Activated CD4-positive, alpha-beta memory T cell treated with anti-CD3 and anti-CD28 coated beads for 36 hours (primary cell): ENCODE measurements around the gene KRTAP3-2. TPM values are rescaled to one million over a fixed set of nuclear protein-coding genes. Genes with fewer than 3 reads are reported as not detected.

Source experiments
- CTCF ChIA-PET: fragments of 350-600 bp; sonication (Branson Sonifier 250); formaldehyde crosslinking; loops from one replicate; lab custom pipeline; 2021; ENCODE audit warnings: antibody characterized with exemption, inconsistent platforms; lab: Charles Lee
- POLR2A ChIA-PET: fragments of 350-600 bp; sonication (Branson Sonifier 250); formaldehyde crosslinking; loops from one replicate; lab custom pipeline; 2021; ENCODE audit warnings: antibody characterized with exemption; lab: Charles Lee
- DNase-seq: peaks from one replicate; pipeline ENCODE4 v3.0.0-alpha.2; 2020
- H3K27ac Mint-ChIP-seq: one replicate; pipeline ENCODE4 v1.8.0; 2021; ENCODE audit warnings: mixed read lengths
- H3K27me3 Mint-ChIP-seq: one replicate; pipeline ENCODE4 v1.8.0; 2021; ENCODE audit warnings: mixed read lengths
- H3K36me3 Mint-ChIP-seq: one replicate; pipeline ENCODE4 v1.8.0; 2021; ENCODE audit warnings: mixed read lengths
- H3K4me1 Mint-ChIP-seq: one replicate; pipeline ENCODE4 v1.8.0; 2021; ENCODE audit warnings: low read depth, mixed read lengths
- H3K4me3 Mint-ChIP-seq: one replicate; pipeline ENCODE4 v1.8.0; 2021; ENCODE audit warnings: mild to moderate bottlenecking, mixed read lengths
- H3K9me3 Mint-ChIP-seq: one replicate; pipeline ENCODE4 v1.8.0; 2021; ENCODE audit warnings: mixed read lengths
- intact Hi-C: fragments of 100-400 bp; cut with micrococcal nuclease; formaldehyde crosslinking; loops from one replicate; pipeline ENCODE4 v1.15.1; 2023
- total RNA-seq, 2 experiments: library from RNA; stranded (reverse); gene quantifications; one replicate each; pipeline ENCODE4 v1.2.3, GENCODE V29; 2021

The KRTAP3-2 gene
- total RNA-seq, 2 experiments from 2014 or later: not detected

DNA sequence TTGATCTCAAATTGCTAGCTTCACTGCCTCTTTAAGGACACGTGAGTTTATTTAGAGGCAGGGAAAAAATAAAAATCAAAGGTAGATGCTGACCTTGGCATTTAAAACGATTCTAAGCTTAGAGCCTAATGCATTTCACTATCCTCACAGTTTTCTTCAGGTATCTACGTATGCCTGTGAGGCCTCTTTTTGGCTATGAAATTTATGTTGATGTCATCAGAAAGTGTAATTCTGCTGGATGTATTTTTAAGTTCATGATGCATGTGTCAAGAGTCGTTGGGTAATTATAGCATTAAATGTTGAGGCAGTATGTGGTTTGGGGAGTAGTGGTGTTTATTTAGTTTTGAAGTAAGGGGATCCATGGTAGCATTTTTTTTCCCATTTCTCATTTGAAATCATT is 4.2 kb upstream of the KRTAP3-2 start:
- H3K27ac Mint-ChIP-seq: no peak overlapping the region
- intact Hi-C loops: no loop called here
- no peak for DNase-seq
- H3K27me3 Mint-ChIP-seq: peaks cover 4% of the 10 kb centered on the region
- no peaks in the 10 kb centered on the region for H3K36me3 Mint-ChIP-seq
- ChIA-PET CTCF (no interaction called here), POLR2A (no interaction called here)
- H3K4me1 Mint-ChIP-seq: no peaks in the 10 kb centered on the region
- no peak overlapping the region for H3K4me3 Mint-ChIP-seq
- no peaks in the 10 kb centered on the region for H3K9me3 Mint-ChIP-seq

DNA sequence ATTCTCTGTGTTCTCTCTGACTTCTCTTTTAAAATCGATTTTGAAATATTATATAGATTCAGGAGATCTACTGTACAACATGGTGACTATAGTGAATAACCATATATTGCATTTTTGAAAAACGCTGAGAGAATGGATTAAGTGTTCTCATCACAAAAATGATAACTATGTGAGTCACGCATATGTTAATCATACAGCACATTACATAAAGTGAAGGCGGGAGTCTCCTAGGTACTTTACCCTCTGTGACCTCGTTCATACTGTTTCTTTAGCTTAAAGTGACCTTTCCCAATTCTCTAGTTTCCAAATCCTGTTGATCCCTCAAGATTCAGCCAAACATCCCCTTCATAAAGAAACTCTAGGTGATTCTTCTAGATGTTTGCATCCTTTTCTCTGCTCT is 3.1 kb upstream of the KRTAP3-2 start:
- Mint-ChIP-seq H3K27me3 (peaks cover 4% of the 10 kb centered on the region), H3K4me3 (no peak overlapping the region)
- POLR2A ChIA-PET: no interaction called here

DNA sequence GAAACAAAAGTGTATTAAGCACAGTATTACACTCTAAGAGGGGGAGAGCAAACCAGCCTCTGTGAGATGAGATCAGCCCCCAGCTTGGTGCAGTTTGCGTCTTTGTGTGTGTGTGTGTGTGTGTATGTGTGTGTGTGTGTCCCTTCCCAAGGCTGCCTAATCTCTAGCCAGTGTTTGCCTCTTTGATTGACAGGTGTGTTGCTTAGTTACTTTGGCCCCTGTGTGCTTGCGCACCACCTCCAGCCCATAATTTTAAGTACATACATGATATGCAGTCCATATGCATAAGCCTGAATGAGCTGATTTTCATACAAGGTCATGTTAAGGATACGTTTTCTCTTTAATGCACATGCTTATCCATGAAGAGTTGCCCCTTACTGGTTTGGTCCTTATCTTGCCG is 2.1 kb upstream of the KRTAP3-2 start:
- intact Hi-C loops: no loop called here
- CTCF ChIA-PET: no interaction called here
- Mint-ChIP-seq H3K9me3 (no peaks in the 10 kb centered on the region), H3K27ac (no peak overlapping the region), H3K4me3 (no peak overlapping the region), H3K36me3 (no peaks in the 10 kb centered on the region), H3K4me1 (no peaks in the 10 kb centered on the region), H3K27me3 (peaks cover 12% of the 10 kb centered on the region)
- POLR2A ChIA-PET: no interaction called here
- no peak for DNase-seq

More for the DNA sequence above, 3.1 kb upstream of the KRTAP3-2 start:
- H3K4me1 Mint-ChIP-seq: no peaks in the 10 kb centered on the region
- intact Hi-C loops: no loop called here
- CTCF ChIA-PET: no interaction called here
- no peak overlapping the region for H3K27ac Mint-ChIP-seq
- H3K36me3 Mint-ChIP-seq: no peaks in the 10 kb centered on the region
- DNase-seq: no peak
- H3K9me3 Mint-ChIP-seq: no peaks in the 10 kb centered on the region

DNA sequence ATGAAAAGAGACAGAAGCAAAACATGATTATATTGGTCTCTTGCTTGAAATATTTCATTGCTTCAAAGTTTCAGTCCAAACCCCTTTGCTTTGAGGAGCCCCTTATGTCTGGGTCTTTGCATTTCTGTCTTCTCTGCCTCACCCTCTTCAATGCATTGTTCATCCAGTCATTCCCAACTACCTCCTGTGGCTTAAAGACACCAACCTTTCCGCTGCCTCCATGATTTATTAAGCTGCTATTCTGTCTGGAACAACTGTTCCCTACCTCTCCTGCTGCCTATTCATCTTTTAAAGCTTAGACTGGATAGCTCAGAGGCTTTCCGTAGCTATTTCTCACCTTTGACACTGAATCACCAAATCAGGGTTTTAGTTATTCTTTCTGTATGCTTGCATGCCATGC is 2.3 kb downstream of the KRTAP3-2 start:
- ChIA-PET CTCF (no interaction called here), POLR2A (no interaction called here)
- Mint-ChIP-seq H3K36me3 (no peaks in the 10 kb centered on the region), H3K9me3 (no peaks in the 10 kb centered on the region), H3K4me1 (no peaks in the 10 kb centered on the region), H3K4me3 (no peak overlapping the region), H3K27ac (no peak overlapping the region), H3K27me3 (peaks cover 32% of the 10 kb centered on the region)
- DNase-seq: no peak
- intact Hi-C loops: no loop called here

DNA sequence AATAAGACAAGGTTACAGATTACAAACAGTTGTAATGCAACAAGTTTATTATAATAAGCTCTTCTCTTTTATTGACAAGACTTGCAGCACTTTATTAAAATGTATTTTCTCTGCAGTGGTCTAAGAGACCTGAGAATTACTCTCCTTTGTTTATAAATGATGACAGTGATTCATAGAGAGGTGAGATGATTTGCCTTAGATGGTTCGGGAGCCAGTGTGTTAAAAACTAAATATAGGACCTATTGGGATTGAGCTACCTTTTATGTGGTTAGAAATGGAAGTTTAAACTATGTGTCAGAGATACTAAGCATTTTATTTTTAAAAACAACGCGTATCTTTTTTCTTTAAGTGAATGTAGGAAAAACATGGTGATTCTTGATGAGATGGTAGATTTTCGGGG is 2.9 kb downstream of the KRTAP3-2 start:
- DNase-seq: no peak
- H3K27me3 Mint-ChIP-seq: peaks cover 35% of the 10 kb centered on the region
- H3K36me3 Mint-ChIP-seq: no peaks in the 10 kb centered on the region
- intact Hi-C loops: no loop called here
- no peaks in the 10 kb centered on the region for H3K9me3 Mint-ChIP-seq
- ChIA-PET POLR2A (no interaction called here), CTCF (no interaction called here)
- no peaks in the 10 kb centered on the region for H3K4me1 Mint-ChIP-seq
- no peak overlapping the region for H3K27ac Mint-ChIP-seq
- no peak overlapping the region for H3K4me3 Mint-ChIP-seq

DNA sequence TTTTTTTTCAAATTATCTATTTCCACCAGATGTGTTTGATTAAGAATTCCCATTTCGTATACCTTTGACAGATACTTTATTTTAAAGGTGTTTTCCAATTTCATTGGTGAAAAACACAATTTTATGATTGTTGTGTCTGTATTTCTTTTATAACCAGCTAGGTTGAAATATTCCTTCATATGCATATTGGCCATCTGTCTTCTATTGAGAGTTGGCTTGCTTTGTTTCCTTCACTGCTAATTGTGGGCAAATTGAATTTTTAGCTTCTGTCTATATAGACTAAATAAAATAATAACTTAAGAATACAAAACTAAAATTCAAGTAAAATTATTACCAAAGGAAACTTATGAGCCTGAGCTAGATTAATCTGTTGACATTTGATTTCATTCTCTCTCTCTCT is 4.6 kb downstream of the KRTAP3-2 start:
- H3K27ac Mint-ChIP-seq: no peak overlapping the region
- ChIA-PET POLR2A (interaction anchor here (0.7 kb wide), 1 partner anchor 723 kb away, joined by 3 read pairs; no protein-coding TSS in a partner anchor), CTCF (interaction anchor here (0.8 kb wide), 2 partner anchors 327 to 647 kb away, joined by 3 to 5 read pairs; no protein-coding TSS in a partner anchor)
- no peaks in the 10 kb centered on the region for H3K4me1 Mint-ChIP-seq
- intact Hi-C loops: no loop called here
- H3K36me3 Mint-ChIP-seq: no peaks in the 10 kb centered on the region
- no peaks in the 10 kb centered on the region for H3K9me3 Mint-ChIP-seq
- DNase-seq: no peak
- no peak overlapping the region for H3K4me3 Mint-ChIP-seq
- H3K27me3 Mint-ChIP-seq: peaks cover 35% of the 10 kb centered on the region

DNA sequence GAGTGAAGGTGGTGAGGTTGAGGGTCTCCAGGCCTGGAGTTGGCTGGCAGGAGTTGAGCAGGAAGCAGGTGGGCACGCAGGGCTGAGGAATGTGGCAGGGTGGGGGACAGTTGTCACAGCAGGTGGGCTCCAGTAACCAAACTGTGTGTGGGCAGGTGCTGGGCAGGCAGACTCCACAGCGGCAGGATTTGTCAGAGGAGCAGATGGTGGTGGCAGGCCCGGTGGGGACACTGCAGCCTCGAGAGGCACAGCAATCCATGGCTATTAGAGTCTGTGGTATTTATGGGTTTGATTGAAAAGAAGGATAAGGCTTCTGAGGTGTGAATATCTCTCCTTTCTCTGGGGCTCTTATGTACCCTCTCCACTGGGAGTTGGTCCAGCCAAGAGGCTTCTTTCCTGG is 5.9 kb downstream of the KRTAP3-2 start, which contains the start of gene KRTAP3-3:
Gene KRTAP3-3 (minus strand): TSS at position 326 of the 400 bp plus-strand sequence. CDS start 67 bp downstream, at position 259.
- intact Hi-C loops: no loop called here
- Mint-ChIP-seq H3K27ac (no peak within 1 kb of the TSS), H3K9me3 (no peaks in the 10 kb centered on the region), H3K4me1 (no peaks in the 10 kb centered on the region), H3K36me3 (no peaks in the 10 kb centered on the region), H3K4me3 (no peak within 1 kb of the TSS), H3K27me3 (peaks cover 32% of the 10 kb centered on the region)
- no peak for DNase-seq
- POLR2A ChIA-PET: no interaction called here
- CTCF ChIA-PET: no interaction called here

DNA sequence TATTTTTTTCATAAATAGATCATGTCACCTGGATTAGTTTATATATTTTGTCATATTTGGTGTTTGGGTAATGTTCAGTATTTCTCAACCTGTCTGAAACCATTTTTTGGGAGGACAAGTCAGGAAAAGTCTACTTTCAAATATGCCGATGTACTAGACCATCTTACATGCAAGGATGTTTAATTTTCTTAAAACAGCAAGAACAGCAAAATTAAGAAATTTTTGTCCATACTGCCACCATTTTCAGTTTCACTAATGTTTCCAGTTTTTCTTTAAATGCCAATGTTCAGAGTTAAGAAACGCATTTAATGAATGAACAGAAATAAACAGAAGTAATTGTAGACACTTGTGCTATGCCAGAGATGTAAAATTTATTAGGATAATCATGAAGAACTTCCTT is 6.6 kb downstream of the KRTAP3-2 start:
- Mint-ChIP-seq H3K4me3 (no peak overlapping the region), H3K9me3 (no peaks in the 10 kb centered on the region), H3K27ac (no peak overlapping the region), H3K27me3 (peaks cover 32% of the 10 kb centered on the region), H3K4me1 (no peaks in the 10 kb centered on the region), H3K36me3 (no peaks in the 10 kb centered on the region)
- ChIA-PET CTCF (no interaction called here), POLR2A (no interaction called here)
- DNase-seq: no peak
- intact Hi-C loops: no loop called here

DNA sequence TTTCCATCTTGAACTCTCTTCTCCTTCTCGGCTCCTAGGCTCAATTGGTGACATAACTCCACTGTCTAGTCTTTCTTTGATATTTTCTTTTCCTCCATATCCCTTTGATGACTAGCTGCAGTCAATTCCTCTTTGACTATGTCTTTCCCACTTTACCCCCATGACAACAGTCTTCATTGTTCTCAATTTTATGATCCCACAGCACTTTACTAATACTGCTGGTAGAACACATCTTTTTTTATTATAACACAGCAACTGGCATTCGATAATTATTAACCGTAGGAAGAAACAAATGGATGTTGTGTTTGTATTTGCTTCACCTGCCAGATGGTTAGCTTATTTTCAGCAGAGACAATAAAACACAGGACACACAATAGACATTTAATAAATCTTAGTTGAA is 7.0 kb downstream of the KRTAP3-2 start:
- no peak overlapping the region for H3K4me3 Mint-ChIP-seq
- H3K27me3 Mint-ChIP-seq: peaks cover 31% of the 10 kb centered on the region
- H3K36me3 Mint-ChIP-seq: no peaks in the 10 kb centered on the region
- intact Hi-C loops: no loop called here
- H3K4me1 Mint-ChIP-seq: no peaks in the 10 kb centered on the region
- H3K27ac Mint-ChIP-seq: no peak overlapping the region
- POLR2A ChIA-PET: no interaction called here
- CTCF ChIA-PET: no interaction called here
- no peaks in the 10 kb centered on the region for H3K9me3 Mint-ChIP-seq
- DNase-seq: no peak

DNA sequence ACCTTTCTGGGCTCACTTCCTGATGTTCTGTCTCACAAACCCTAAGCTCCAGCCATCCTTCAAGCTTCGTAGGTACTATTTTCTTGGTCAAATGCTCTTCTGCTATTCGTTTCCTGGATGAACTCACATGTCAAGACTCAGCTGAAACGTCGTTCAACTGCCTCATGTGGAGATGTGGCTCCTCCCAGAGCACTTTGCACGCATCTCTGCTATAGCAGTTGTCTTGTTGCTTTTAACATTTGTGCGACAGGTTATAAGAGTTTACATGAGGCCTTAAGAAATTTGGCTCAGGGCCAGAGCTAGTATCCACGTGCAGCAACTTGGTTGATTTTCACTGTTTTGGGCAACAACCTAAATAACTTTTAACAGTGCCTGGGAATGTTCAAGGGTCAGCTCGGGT is 12.8 kb downstream of the KRTAP3-2 start:
- Mint-ChIP-seq H3K4me1 (no peaks in the 10 kb centered on the region), H3K27ac (no peak overlapping the region), H3K27me3 (peaks cover 8% of the 10 kb centered on the region), H3K36me3 (no peaks in the 10 kb centered on the region), H3K4me3 (no peak overlapping the region), H3K9me3 (no peaks in the 10 kb centered on the region)
- POLR2A ChIA-PET: no interaction called here
- CTCF ChIA-PET: no interaction called here
- no peak for DNase-seq
- intact Hi-C loops: no loop called here

DNA sequence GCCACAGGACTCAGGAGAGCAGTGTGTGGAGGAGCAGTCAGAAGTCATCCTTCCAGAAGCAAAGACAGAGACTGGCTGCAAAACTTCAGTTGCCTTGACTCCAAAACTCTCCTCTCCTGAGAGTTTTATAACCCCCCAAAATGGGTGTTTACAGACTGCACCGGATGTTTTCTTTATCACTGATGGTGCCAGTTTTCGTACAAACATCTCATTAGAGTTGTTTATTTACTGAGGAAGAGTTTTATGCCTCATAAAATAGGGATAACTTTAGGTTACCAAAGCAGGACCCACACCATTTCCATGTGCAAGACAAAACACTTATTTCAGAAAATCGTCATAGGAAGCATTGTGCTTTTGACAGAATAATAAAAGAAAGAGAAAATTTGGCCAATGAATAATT is 15.5 kb downstream of the KRTAP3-2 start, which contains the start of gene KRT40:
Gene KRT40 (minus strand): TSS at position 101 of the 400 bp plus-strand sequence. CDS start 53 bp downstream, at position 48.
- CTCF ChIA-PET: no interaction called here
- no peak within 1 kb of the TSS for H3K27ac Mint-ChIP-seq
- no peaks in the 10 kb centered on the region for H3K36me3 Mint-ChIP-seq
- no peak within 1 kb of the TSS for H3K4me3 Mint-ChIP-seq
- POLR2A ChIA-PET: no interaction called here
- H3K4me1 Mint-ChIP-seq: no peaks in the 10 kb centered on the region
- DNase-seq: no peak
- intact Hi-C loops: no loop called here
- H3K27me3 Mint-ChIP-seq: peaks cover 14% of the 10 kb centered on the region
- no peaks in the 10 kb centered on the region for H3K9me3 Mint-ChIP-seq

DNA sequence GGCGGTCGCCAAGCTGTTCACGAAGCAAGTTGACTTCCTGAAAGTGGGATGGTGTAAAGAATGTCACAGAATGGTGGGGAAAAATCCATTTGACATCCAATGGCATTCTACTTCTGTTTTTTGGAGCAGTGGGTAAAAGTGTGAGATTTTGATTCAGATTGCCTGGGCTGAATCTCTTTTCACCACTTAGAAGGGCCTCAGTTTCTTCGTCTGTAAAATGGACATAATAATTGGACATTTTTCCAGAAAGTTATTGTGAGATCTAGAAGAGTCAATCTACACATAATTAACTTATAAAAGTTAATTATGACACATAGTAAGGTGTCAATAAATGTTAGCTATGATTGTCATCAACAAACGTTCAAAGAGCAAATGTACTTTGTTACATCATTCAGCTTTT is 18.6 kb downstream of the KRTAP3-2 start:
- no peak for DNase-seq
- ChIA-PET POLR2A (no interaction called here), CTCF (no interaction called here)
- Mint-ChIP-seq H3K27me3 (peaks cover 19% of the 10 kb centered on the region), H3K27ac (no peak overlapping the region), H3K4me1 (no peaks in the 10 kb centered on the region), H3K36me3 (no peaks in the 10 kb centered on the region), H3K4me3 (no peak overlapping the region), H3K9me3 (no peaks in the 10 kb centered on the region)
- intact Hi-C loops: no loop called here

DNA sequence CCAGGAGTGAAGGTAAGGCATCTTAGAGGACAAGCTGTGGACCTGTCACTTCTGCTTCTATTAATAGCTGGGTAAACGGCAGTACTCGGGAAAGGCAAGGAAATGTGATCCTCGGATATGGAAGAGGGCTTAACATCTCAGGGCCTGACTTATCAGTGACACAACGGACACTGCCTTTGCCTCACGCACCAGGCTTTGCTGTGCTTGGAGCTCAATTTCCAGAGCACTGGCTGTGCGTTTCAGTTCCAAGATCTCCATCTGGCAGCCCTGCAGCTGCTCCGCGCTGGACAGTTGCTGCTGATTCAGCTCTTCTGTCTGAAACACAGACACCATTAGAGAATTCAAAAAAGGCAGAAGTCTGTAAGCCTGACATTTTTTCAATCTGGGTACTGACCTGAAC is 19.1 kb downstream of the KRTAP3-2 start:
- Mint-ChIP-seq H3K27me3 (peaks cover 19% of the 10 kb centered on the region), H3K9me3 (no peaks in the 10 kb centered on the region), H3K27ac (no peak overlapping the region), H3K4me3 (no peak overlapping the region), H3K4me1 (no peaks in the 10 kb centered on the region), H3K36me3 (no peaks in the 10 kb centered on the region)
- DNase-seq: no peak
- ChIA-PET CTCF (no interaction called here), POLR2A (interaction anchor here (0.6 kb wide), 1 partner anchor 331 kb away, joined by 3 read pairs; no protein-coding TSS in a partner anchor)
- intact Hi-C loops: no loop called here
